Natural killer cell (primary cell): Measurements from ENCODE around the gene ZEB2. TPM values are rescaled to one million over a fixed set of nuclear protein-coding genes. Genes with fewer than 3 reads are reported as not detected.

Experiments
- ATAC-seq, 3 donors: fragments of 150-1000 bp in 2 of 3; fragments of 200-7000 bp in 1 of 3; cut with Tn5 transposase; 1 replicate in 1 of 3; 2 replicates in 2 of 3; pipeline ENCODE4 v1.10.0; 2021; ENCODE audit warnings: mild to moderate bottlenecking in 2 of 3, moderate library complexity in 2 of 3
- DNase-seq, 2 donors: peaks; one replicate each; pipeline versions ENCODE4 v3.0.0 to v3.0.0-alpha.2; 2013 to 2021; ENCODE audit warnings: mixed read lengths in 1 of 2
- H3K27ac ChIP-seq: one replicate; pipeline ENCODE4 v1.5.1; 2013; ENCODE audit warnings: mild to moderate bottlenecking, low read length
- H3K27me3 ChIP-seq: one replicate; pipeline ENCODE4 v1.6.1; 2013; ENCODE audit warnings: low read length; ENCODE audit not compliant: control insufficient read depth, insufficient read depth
- H3K36me3 ChIP-seq: one replicate; pipeline ENCODE4 v1.6.1; 2013; ENCODE audit warnings: low read length; ENCODE audit not compliant: control insufficient read depth, insufficient read depth
- H3K4me1 ChIP-seq: one replicate; pipeline ENCODE4 v1.6.1; 2013; ENCODE audit warnings: low read length; ENCODE audit not compliant: control insufficient read depth, insufficient read depth
- H3K4me3 ChIP-seq: one replicate; pipeline ENCODE4 v1.5.1; 2013; ENCODE audit warnings: low read length
- H3K9me3 ChIP-seq: one replicate; pipeline ENCODE4 v1.6.1; 2013; ENCODE audit warnings: low read length; ENCODE audit not compliant: control insufficient read depth, insufficient read depth
- H3K27ac Mint-ChIP-seq, 2 donors: one replicate each; pipeline ENCODE4 v1.8.0; 2022; ENCODE audit warnings: mild to moderate bottlenecking in 2 of 2, mixed read lengths in 2 of 2, moderate library complexity in 1 of 2
- H3K27me3 Mint-ChIP-seq, 2 donors: one replicate each; pipeline ENCODE4 v1.8.0; 2022; ENCODE audit warnings: low read depth in 2 of 2, mixed read lengths in 2 of 2
- H3K36me3 Mint-ChIP-seq: one replicate; pipeline ENCODE4 v1.8.0; 2022; ENCODE audit warnings: mixed read lengths
- H3K4me1 Mint-ChIP-seq, 2 donors: one replicate each; pipeline ENCODE4 v1.8.0; 2022; ENCODE audit warnings: mixed read lengths in 2 of 2
- H3K4me3 Mint-ChIP-seq: one replicate; pipeline ENCODE4 v1.8.0; 2022; ENCODE audit warnings: mild to moderate bottlenecking, moderate library complexity, mixed read lengths
- H3K9me3 Mint-ChIP-seq, 2 donors: one replicate each; pipeline ENCODE4 v1.8.0; 2022; ENCODE audit warnings: mixed read lengths in 2 of 2
- WGBS: methylation state at CpG from one replicate; pipeline ENCODE4 v1.1.7; 2013; ENCODE audit warnings: missing lambda C conversion rate; ENCODE audit not compliant: insufficient coverage; 5-methylcytosine and 5-hydroxymethylcytosine counted together
- intact Hi-C: fragments of 100-400 bp; cut with micrococcal nuclease; formaldehyde crosslinking; loops from one replicate; pipeline ENCODE4 v1.14.2; 2022
- total RNA-seq, 4 donors: library from RNA; stranded (reverse); fragments of 120-200 nt in 1 of 4; gene quantifications; one replicate each; pipeline versions ENCODE4 v1.2.3 to v1.2.4, GENCODE V29; 2013 to 2022
- TF ChIP-seq, protein P1 (sequence below): fragments of 200-600 bp; IDR thresholded peaks from one replicate; pipeline ENCODE4 v1.8.0; 2022; ENCODE audit warnings: antibody characterized with exemption

ZEB2 gene
- total RNA-seq, 3 donors from 2014 or later (not counting 1 experiment from before 2014, with no cell fraction given): 718 to 1,143 (median 944) TPM

DNA sequence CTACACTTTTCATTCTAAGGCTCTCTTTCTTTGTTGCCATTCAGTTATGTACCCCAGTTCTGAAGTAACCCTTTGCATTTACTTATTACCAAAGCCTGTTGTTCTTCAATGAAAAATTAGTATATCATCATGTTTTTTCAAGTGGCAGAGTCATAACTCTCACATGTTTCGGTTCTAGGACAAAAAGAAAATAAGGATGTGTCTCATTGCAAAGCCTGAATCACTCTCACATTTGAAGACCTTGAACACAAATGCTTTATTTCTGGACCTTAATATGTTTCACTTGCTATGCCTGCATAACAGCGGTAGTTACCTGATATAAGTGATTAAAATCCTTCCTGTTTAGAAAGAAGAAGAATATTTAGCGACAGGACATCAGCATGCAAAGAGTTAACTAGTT is 49.1 kb downstream of the ZEB2 start:
- Mint-ChIP-seq H3K4me3 (no peak overlapping the region), H3K27ac (no peak overlapping the region), H3K36me3 (peaks cover 7% of the 10 kb centered on the region), H3K9me3 (no peaks in the 10 kb centered on the region), H3K27me3 (no peaks in the 10 kb centered on the region), H3K4me1 (peaks cover 39 to 49% of the 10 kb centered on the region in 2 donors)
- intact Hi-C loops: loop anchor here (1.0 kb wide), 1 partner anchor 11 kb away; no protein-coding TSS in a partner anchor
- Histone ChIP-seq H3K27me3 (no peaks in the 10 kb centered on the region), H3K36me3 (peaks cover 17% of the 10 kb centered on the region), H3K4me1 (peaks cover 21% of the 10 kb centered on the region), H3K4me3 (no peak overlapping the region), H3K9me3 (no peaks in the 10 kb centered on the region), H3K27ac (peak overlapping the region; percentile 35)
- 41% methylated on average over 2 of the region's 3 CpGs for WGBS
- no peak for DNase-seq
- no peak for ATAC-seq
- TF ChIP-seq, protein P1, sequence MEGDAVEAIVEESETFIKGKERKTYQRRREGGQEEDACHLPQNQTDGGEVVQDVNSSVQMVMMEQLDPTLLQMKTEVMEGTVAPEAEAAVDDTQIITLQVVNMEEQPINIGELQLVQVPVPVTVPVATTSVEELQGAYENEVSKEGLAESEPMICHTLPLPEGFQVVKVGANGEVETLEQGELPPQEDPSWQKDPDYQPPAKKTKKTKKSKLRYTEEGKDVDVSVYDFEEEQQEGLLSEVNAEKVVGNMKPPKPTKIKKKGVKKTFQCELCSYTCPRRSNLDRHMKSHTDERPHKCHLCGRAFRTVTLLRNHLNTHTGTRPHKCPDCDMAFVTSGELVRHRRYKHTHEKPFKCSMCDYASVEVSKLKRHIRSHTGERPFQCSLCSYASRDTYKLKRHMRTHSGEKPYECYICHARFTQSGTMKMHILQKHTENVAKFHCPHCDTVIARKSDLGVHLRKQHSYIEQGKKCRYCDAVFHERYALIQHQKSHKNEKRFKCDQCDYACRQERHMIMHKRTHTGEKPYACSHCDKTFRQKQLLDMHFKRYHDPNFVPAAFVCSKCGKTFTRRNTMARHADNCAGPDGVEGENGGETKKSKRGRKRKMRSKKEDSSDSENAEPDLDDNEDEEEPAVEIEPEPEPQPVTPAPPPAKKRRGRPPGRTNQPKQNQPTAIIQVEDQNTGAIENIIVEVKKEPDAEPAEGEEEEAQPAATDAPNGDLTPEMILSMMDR: no peak

DNA sequence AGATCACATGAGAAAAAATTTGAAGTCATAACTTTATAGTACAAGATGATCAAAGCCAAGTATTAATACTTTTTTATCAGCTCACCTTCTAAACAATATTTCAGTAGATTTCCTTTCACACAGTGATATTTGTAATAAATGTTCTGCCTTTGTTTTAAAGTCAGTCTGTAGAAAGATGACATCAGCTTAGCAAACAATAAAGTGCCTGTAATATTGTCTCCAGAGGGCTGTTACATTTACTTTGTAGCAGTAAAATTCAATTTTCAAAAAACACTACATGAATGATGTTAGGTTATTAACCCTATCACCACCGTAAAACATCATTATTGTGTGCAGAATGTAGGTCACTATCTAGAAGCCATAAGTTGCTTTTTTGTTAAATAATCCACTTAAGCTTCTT is 49.6 kb downstream of the ZEB2 start:
- TF ChIP-seq, protein P1: no peak
- Mint-ChIP-seq H3K9me3 (no peaks in the 10 kb centered on the region), H3K27me3 (no peaks in the 10 kb centered on the region), H3K4me3 (peak overlapping the region; percentile 43), H3K27ac (no peak overlapping the region), H3K36me3 (peaks cover 7% of the 10 kb centered on the region), H3K4me1 (peaks cover 39 to 49% of the 10 kb centered on the region in 2 donors)
- H3K4me3 ChIP-seq: no peak overlapping the region
- WGBS: no CpG with 5 or more reads among the region's 1 CpG
- peak overlapping the region; percentile 35 for H3K27ac ChIP-seq
- H3K27me3 ChIP-seq: no peaks in the 10 kb centered on the region
- ATAC-seq (no peak), DNase-seq (no peak)
- H3K9me3 ChIP-seq: no peaks in the 10 kb centered on the region
- intact Hi-C loops: no loop called here
- peaks cover 17% of the 10 kb centered on the region for H3K36me3 ChIP-seq
- H3K4me1 ChIP-seq: peaks cover 21% of the 10 kb centered on the region

DNA sequence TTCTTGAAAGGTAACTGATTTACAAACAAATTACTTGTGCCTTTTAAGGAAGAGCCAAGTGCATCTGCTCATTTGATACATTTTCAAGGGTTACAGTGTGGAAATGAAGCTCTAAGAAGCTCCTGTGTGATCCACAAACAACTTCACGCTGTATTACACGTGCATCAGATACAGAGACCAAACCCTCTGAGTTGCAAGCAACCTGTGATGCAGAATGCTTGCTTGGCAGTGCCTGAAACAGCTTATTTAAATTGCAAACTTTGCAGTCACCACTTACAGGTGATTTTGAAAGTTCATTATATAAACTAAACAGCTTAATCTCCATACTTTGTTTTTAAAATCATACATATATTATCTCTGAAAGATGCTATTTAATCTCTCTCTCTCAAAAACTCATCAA is 50.1 kb downstream of the ZEB2 start:
- peak overlapping the region; percentile 14 for H3K27ac ChIP-seq
- ATAC-seq (peak; percentile 26 to 48 (median 28)), DNase-seq (no peak)
- no peaks in the 10 kb centered on the region for H3K9me3 ChIP-seq
- Mint-ChIP-seq H3K36me3 (peaks cover 7% of the 10 kb centered on the region), H3K27me3 (no peaks in the 10 kb centered on the region), H3K27ac (no peak overlapping the region), H3K4me1 (peaks cover 39 to 49% of the 10 kb centered on the region in 2 donors), H3K4me3 (peak overlapping the region; percentile 43), H3K9me3 (no peaks in the 10 kb centered on the region)
- no peaks in the 10 kb centered on the region for H3K27me3 ChIP-seq
- H3K4me1 ChIP-seq: peaks cover 21% of the 10 kb centered on the region
- no peak overlapping the region for H3K4me3 ChIP-seq
- peaks cover 17% of the 10 kb centered on the region for H3K36me3 ChIP-seq
- 80% methylated on average over 2 of the region's 2 CpGs for WGBS
- TF ChIP-seq, protein P1: no peak
- intact Hi-C loops: no loop called here
